ENCODE measurements around the gene MTCL1. TPM values are rescaled to one million over a fixed set of nuclear protein-coding genes. Genes with fewer than 3 reads are reported as not detected.

The MTCL1 gene
- total and polyA plus RNA-seq, 9 donors = 2.2 to 9.6 (median 6.5) TPM

GRCh38 chr18:8689517-8689916 is 15.8 kb upstream of the MTCL1 start:
- 91 to 94% (median 94%) methylated on average over 13 of the region's 13 CpGs for WGBS, 3 donors
- Histone ChIP-seq H3K36me3 (no peaks in the 10 kb centered on the region), H3K4me1 (ENCODE audit: insufficient read depth) (no peaks in the 10 kb centered on the region), H3K27ac (no peak overlapping the region), H3K27me3 (no peaks in the 10 kb centered on the region), H3K9me3 (no peaks in the 10 kb centered on the region), H3K4me3 (no peak overlapping the region)
- DNase-seq = no peak
- intact Hi-C loops (cut with DNase I) = no loop called here
- TF ChIP-seq POLR2A (IDR thresholded peaks at IDR 0.05) = no peak

GRCh38 chr18:8694891-8695290 is 10.5 kb upstream of the MTCL1 start:
- Histone ChIP-seq H3K36me3 (no peaks in the 10 kb centered on the region), H3K27me3 (no peaks in the 10 kb centered on the region), H3K4me1 (ENCODE audit: insufficient read depth) (no peaks in the 10 kb centered on the region), H3K9me3 (no peaks in the 10 kb centered on the region), H3K27ac (no peak overlapping the region), H3K4me3 (no peak overlapping the region)
- TF ChIP-seq CTCF (IDR thresholded peaks at IDR 0.05) (no peak), EP300 (IDR thresholded peaks at IDR 0.05) (no peak), POLR2A (IDR thresholded peaks at IDR 0.05) (no peak)
- intact Hi-C loops (cut with DNase I) = no loop called here
- WGBS, 3 donors = 70 to 80% (median 76%) methylated on average over 10 of the region's 10 CpGs
- no peak for DNase-seq

GRCh38 chr18:8695932-8696517 is 9.3 kb upstream of the MTCL1 start:
- H3K27me3 ChIP-seq = no peaks in the 10 kb centered on the region
- no peak overlapping the region for H3K4me3 ChIP-seq
- H3K36me3 ChIP-seq = no peaks in the 10 kb centered on the region
- no peaks in the 10 kb centered on the region for H3K9me3 ChIP-seq
- H3K4me1 ChIP-seq (ENCODE audit: insufficient read depth) = no peaks in the 10 kb centered on the region
- DNase-seq = no peak
- no peak overlapping the region for H3K27ac ChIP-seq
- WGBS, 3 donors = 86 to 89% (median 88%) methylated on average over 3 of the region's 3 CpGs
- intact Hi-C loops (cut with DNase I) = no loop called here
- TF ChIP-seq POLR2A (IDR thresholded peaks at IDR 0.05) (no peak), EP300 (IDR thresholded peaks at IDR 0.05) (no peak), CTCF (IDR thresholded peaks at IDR 0.05) (no peak)

GRCh38 chr18:8696749-8697211 is 8.6 kb upstream of the MTCL1 start:
- Histone ChIP-seq H3K4me3 (no peak overlapping the region), H3K27ac (no peak overlapping the region), H3K27me3 (no peaks in the 10 kb centered on the region), H3K36me3 (no peaks in the 10 kb centered on the region), H3K4me1 (ENCODE audit: insufficient read depth) (no peaks in the 10 kb centered on the region), H3K9me3 (no peaks in the 10 kb centered on the region)
- TF ChIP-seq POLR2A (IDR thresholded peaks at IDR 0.05) (no peak), CTCF (IDR thresholded peaks at IDR 0.05) (peak; percentile 57 to 75 (median 72)), EP300 (IDR thresholded peaks at IDR 0.05) (no peak)
- 0 to 2% (median 1%) methylated on average over 5 of the region's 5 CpGs for WGBS, 3 donors
- peak; percentile 48 to 84 (median 77) for DNase-seq
- intact Hi-C loops (cut with DNase I) = no loop called here

- WGBS, 3 donors = 82 to 85% (median 84%) methylated on average over 7 of the region's 7 CpGs
- no peak for TF ChIP-seq POLR2A (IDR thresholded peaks at IDR 0.05)
- TF ChIP-seq CTCF (IDR thresholded peaks at IDR 0.05) = no peak
- no peak for TF ChIP-seq EP300 (IDR thresholded peaks at IDR 0.05)
- H3K36me3 ChIP-seq = no peaks in the 10 kb centered on the region
- H3K4me1 ChIP-seq (ENCODE audit: insufficient read depth) = no peaks in the 10 kb centered on the region
- H3K27ac ChIP-seq = no peak overlapping the region
- no peaks in the 10 kb centered on the region for H3K9me3 ChIP-seq
- DNase-seq = no peak
- intact Hi-C loops (cut with DNase I) = no loop called here
- H3K4me3 ChIP-seq = no peak overlapping the region
- H3K27me3 ChIP-seq = no peaks in the 10 kb centered on the region
Observed at GRCh38 chr18:8699126-8699525, 6.2 kb upstream of the MTCL1 start.

Measured in ovary (tissue), 9 donors.